Mammary epithelial cell (primary cell): ENCODE results near the gene MLN.

Experiments
- CTCF ChIP-seq, 2 donors: IDR thresholded peaks in 1 of 2; conservative IDR thresholded peaks in 1 of 2; 2 replicates each; pipeline ENCODE4 v1.5.1; 2011 to 2012; ENCODE audit warnings: inconsistent platforms in 2 of 2, low read length in 2 of 2, mild to moderate bottlenecking in 2 of 2, control low read depth in 1 of 2, low read depth in 1 of 2; ENCODE audit not compliant: insufficient read depth in 1 of 2; ENCODE audit errors: extremely low read depth in 1 of 2
- EZH2 ChIP-seq: IDR thresholded peaks from 2 replicates; pipeline ENCODE4 v1.6.1; 2012; ENCODE audit warnings: low read length, inconsistent platforms, borderline replicate concordance

DNA sequence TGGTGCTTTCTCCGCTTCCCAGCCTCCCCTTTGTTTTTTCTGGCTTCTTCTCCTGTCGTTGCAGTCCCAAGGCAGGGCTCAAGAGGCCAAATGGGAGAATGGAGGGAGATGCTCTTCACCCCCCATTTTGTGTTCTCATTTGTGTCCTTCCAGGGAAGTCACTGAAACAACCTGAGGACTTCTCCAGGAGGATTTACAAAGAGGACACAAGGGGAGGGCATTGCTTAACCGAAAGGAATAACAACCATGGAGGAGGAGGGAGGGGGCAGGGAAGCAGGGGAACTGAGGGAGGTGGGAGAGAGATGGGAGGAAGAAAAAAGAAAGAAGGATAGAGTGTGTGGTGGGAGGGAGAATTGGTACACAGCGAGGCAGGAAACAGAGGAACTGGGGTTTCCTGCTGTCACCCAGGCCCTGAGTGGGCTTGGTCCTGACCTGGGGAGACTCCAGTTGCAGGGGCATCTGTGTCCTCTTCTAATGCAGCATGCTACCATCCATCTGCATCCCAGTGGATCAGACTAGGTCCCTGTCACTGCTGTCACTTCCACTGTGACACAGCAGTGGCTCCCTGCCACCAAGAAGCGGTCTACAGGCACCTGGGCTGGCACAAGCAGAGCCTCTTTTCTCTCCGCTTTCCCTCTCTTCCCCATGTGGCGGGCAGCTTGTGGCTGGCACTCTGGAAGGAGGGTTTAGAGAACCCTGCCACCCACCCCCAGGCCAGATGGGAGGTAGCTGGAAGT, 17.1 kb upstream of the MLN start:
- TF ChIP-seq EZH2 (no peak), CTCF (conservative IDR thresholded peaks at IDR 0.05 in 1 of 2, IDR thresholded peaks at IDR 0.05 in 1 of 2; ENCODE audit: extremely low read depth in 1 of 2, insufficient read depth in 1 of 2, low read depth in 1 of 2, low read length in 2 of 2) (no peak)
